NCI-H82 (cell line): ENCODE data around the gene VCP.
A peak's percentile ranks its signal among the peaks of the same experiment; 100 is the strongest.

Experiments used
- DNase-seq: peaks from one replicate; lab custom pipeline; 2025; lab: John Stamatoyannopoulos, UW

Gene VCP

DNA sequence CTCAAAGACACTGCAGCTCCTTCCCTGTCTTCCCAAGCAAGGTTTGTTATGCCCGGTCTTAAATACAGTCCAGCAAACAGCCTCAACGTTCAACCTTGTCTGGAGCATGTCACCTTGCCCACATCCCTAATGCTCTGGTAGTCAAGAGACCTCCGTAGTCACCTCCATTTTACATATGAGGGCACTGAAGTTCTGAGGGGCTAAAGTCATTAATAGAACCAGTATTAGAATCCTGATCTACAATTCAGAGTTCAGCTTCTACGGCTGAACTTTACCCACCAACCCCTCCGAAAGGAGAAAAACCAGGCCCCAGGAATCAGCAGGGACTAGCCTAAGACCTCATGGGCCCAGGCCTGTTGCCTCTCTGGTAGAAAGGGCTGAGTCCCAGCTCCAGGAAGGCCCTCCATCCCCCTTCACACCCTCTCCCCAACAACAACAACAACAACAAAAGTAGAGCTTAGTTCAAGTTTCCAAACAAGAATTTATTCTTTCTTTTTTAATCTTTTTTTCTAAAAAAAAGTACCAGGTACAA, 31.3 kb upstream of the VCP start:
- DNase-seq, result no peak

DNA sequence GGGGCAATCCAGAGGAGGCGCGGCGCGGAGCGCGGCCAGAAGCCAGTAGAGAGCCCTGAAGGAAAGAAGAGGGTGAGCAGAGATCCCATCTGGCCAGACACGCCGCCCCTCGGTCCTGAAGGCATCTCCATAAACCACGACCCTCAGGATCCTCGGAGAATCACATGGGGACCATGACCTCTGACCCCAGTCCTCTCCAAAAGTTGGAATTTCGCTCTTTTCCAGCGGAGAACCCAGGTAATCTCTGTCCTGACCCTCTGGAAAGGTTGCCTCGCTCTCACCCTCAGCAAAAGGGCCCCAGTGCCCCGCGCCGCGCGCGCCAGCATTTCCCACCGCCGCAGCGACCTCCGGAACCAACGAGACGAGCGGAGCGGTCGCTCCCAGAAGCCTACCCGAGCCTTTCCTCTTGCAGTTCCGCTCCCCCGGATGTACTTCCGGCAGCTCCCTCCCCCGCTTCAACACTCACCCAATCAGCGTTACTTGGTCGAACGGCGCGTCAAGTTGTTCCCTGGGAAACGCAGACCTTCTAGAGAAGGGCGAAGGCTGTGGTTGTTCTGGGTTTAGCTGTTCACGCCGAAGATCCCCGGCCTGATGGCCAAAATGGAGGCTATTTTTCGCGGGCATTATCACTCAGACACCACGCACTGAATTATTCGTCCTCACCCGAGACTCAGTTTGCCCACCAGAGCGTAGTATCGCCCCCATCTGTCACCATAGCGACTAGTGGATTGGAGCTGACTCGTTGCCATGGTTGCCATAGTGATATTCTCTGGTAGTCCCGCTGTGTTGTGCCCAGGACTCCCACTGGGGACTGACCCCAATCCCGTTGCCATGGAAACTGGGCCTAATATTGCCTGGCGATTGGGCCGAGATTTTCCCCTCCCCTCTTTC, 30.6 kb upstream of the VCP start, which contains the start of gene STOML2:
STOML2 (minus strand) TSS at position 363 of the 891 bp plus-strand sequence; CDS start at position 326, 37 bp downstream.
- DNase-seq, result peak; percentile 95

DNA sequence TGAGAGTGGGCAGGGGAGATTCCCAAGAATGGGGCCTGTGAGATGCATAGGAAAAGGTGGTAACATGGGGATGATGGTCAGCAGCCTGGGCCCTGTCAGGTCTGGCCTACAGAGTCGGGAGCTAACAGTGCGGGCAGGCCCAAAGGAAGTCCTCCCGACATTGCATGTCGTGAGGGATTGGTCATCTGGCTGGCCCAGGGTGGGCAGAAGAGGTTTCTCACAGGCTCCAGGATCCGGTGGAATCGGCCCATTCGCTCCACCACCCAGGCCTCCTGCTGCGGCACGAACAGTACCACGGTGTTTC, 30.0 kb upstream of the VCP start:
- no peak for DNase-seq

DNA sequence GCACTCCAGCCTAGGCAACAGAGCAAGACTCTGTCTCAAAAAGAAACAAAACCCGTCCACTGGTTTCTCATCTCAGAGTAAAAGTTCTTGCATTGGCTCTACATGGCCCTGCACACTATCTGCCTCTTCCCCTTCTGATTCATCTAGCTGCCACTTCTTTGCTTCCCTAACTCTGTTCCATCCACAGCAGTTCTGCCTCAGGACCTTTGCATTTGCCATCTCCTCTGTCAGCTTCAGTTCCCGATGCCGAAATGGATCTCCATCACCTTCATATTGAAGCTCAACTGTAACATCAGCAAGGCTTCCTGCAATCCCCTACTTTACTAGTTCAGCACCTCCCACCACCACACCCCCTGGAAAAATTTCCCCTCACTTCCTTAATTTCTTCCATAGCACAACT, 25.1 kb upstream of the VCP start:
- DNase-seq, result no peak

DNA sequence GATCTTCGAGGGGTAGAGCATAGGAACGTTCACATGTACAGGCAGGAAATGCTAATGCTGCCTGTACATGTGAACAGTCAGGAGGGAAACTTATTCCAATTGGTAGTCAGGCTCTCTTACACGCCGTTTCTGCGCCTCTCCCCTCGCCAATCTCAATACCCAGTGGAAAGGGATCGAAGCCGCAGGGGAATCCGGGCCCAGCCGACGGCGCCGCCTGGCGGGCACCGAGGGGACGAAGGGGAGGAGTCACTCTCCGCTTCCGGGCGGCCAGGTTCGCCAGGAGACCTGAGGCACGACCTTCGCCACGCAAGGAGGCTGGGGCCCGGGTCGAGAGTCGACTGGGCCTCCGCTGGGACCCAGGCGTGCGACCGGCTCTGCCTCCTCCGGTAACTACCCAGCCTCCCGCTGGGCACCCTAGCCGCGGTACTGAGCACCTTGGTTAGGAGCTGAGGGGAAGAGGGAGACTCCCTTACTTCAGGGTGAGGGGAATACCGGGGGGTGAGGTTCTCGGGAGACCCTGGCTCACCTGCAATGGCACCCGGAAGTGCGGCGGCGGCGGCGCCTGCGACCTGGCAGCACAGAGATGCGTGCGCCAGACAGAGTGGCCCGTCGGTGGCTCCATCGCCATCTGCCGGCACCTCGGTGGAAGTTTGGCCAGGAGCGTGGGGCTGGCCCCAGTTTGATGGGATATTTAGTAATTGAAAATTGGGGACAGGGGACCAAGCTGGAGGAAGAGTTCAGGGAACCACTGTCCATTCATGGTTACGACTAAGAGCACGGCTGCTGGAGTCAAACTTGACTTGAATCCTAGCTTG, 23.8 kb upstream of the VCP start, which contains the start of gene PIGO:
PIGO (minus strand) TSS at position 557 of the 815 bp plus-strand sequence. CDS start 1,026 bp downstream, outside the sequence.
- DNase-seq, result peak; percentile 87

DNA sequence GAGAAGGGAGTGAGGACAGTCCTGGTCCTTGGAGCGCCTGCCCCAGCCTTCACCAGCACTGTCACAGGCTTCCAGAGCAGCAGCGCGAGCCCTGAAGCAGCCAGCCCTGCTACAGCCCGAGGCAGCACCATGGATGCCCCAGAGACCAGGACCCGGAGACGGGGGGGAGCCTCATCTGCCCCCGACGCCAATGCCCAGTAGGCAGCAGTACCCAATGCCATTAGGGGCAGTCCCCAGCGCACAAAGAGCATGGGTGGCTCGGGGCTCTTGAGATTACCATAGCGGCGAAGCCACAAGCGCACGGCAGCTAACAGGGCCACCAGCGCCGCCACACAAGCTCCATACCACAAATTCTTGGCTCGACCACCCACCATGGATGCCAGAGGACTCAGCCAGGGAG, 19.1 kb upstream of the VCP start:
- no peak for DNase-seq

DNA sequence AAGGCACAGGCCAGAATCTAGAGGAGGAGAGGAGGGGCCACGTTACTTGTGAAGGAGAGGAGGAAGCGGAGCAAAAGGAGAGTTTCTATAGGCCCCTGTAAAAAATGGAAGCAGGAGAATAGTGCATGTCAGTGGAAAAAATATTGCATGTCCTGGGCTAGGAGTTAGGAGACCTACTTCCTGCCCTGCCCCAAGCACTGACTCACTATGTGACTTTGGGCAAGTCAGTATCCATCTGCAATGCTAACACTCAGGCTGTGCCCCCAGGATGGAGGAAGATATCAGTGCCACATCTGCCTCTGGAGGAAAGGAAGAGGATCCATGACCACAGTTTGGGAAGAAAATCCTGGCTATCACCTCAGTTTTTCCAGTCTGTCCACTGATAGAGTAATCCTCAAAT, 17.0 kb upstream of the VCP start:
- DNase-seq, result no peak

DNA sequence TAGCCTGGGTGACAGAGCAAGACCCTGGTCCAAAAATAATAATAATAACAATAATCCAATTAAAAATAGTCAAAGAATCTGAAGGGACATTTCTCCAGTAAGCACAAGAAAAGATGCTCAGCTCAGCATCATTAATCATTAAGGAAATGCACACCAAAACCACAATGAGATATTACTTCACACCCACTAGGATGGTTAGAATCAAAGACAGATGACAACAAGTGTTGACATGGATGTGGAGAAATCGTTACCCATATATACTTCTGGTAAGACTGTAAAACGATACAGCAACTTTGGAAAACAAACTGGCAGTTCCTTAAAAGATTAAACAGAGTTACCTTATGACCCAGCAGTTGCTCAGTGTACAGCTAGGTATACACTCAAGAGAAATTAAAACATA, 12.7 kb upstream of the VCP start:
- DNase-seq, result no peak

DNA sequence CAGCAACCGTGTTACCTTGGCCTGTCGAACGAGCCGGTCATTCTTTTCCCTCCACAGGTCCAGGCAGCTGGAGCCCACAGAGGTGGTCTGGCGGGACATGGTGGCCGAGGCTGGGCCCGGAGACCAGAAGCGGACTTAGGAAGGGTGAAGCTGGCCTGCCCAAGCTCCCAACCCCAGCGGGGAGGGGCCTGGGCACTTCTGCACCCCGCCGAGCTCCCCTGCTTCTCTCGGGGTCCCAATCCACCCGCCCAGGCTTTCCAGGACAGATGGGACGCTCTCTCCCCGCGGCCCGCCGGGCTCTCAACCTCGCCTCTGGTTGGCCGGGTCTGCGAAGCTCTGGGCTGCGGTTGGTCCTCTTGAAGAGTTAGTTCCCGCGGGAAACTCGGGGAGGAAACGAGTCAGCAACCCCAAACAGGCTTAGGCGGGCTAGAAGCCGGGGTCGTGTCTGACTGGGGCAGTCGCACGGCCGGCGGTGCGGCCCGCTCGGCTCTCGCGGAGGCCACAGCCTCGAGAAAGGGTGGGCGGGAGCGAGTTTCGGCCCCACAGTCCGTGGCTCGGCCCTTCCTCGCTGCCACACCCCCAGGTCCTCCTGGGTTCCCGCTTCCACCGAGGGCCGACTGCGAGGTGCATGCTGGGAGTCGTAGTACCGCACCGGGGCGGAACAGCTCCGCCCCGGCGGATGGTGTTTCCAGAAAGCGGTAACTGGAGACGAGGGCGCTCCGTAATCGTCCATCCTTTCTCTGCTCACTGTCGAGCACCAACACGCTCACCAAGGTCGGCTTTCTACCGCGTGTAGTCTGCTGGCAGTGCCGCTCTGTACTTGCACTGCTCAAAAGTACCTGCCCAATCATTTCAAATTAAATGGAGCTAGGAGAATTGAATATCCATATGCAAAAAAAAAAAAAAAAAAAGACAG, 7.3 kb upstream of the VCP start, which contains the start of gene FANCG:
FANCG (minus strand) TSS at position 517 of the 916 bp plus-strand sequence; CDS start at position 99, 418 bp downstream.
- DNase-seq, result peak; percentile 94

DNA sequence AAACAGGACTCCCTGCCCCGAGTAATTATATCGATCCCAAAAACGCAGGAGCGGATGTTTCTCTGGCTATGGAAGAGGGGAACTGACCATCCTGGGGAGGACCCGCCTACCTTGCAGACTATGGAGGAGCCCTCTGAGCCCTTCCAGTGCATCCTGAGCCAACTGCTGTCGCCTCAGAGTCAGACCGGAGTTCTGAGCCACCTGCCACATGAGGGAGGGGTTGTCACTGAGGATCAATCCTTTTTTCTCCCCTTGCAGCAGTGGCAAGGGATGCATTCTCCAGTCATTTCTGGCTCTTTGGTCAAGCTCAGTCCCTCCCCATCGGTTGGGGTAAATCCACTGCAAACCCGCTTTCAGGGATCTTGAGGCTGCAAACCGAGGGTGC, 6.6 kb upstream of the VCP start:
- peak; percentile 65 for DNase-seq

DNA sequence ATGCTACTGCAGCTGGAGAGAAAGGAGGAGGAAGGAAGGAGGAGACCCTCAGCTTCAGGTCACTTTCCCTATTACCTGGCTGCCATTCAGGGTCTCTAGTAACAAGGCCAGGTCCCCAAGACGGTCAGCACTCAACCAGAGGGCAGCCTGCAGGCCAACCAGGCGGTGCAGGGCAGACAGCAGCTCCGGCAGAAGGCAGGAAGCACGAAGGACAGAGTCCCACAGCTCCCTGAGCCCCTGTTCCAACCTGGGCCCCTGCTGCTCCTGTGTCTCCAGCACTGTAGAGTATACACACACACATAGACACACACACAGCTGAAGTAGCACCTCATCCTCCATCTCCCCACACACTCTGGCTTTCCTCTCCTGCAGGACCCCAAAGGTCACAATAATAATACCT, 5.6 kb upstream of the VCP start:
- DNase-seq, result no peak

DNA sequence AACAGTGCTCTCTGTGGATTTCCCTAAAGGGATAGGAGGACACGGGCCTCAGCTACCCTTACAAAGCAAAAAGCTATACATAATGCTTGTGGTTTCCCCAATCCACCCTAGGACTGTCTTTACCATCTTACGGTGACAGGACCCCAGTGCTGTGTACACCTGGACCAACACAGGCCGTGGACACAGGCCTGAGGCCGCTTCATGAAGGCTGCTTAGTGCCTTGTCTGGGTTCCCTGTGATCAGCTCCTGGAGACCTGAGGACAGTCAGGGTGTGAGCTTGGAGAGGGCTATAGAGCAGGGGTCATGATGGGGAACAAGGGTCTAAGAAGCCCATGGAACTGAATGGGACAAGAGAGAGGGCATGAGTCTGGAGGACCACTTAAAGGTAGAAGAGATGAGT, 4.4 kb upstream of the VCP start:
- no peak for DNase-seq

DNA sequence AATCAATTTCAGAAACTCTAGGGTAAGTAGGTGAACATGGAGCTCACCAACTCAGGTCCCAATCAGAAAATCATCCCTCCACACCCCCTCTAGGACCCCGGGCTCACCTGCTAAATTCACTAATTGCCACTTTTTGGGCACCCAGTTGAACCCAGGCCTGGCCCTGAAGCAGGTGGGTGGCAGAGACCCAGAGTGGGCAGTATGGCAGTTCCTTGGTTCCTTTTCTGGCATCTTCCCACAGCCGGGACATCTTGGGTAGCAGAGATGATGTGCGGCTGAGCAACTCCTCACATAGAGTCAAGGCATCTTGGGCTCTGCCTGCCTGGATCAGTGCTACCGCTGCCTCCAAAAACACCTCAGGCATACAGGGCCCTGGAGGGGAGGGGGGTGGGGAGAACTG, 2.9 kb upstream of the VCP start:
- DNase-seq, result no peak

DNA sequence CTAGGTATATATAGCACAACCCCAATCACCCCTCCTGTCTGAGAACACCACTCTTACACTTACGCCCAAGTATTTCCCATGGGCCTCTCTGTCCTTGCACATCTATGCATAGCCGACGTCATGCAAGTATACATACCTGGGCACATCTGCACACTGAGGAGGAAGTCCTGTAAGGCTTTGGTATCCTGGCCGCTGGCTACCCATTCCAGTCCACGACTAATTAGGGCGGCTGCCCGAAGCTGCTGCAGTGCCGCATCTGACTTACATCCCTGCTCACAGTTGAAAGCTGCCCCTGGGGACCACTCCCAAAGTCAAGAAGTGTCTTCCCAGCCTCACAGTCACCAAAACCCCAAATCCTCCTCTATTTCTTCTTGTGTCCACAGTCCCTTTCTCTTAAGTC, 2.4 kb upstream of the VCP start:
- no peak for DNase-seq

DNA sequence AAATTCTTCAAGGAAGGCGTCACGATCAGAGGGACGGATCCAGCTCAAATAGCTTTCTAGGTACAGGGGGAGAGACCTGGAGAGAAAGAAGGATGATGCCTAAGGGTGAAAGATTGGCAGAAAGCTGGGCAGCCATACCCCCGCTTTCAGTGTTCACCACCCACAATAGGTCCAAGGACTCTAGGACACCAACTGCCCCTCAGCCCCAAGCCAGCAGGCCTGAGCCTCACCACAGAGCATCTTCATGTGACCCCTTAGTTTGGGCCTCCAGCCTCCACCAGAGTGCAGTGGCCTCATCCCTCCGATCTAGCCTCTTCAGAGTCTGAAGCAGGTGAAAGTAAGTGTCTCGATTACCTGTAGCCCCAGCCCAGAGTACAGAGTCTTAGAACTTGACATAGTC, 1.7 kb upstream of the VCP start:
- DNase-seq, result no peak

DNA sequence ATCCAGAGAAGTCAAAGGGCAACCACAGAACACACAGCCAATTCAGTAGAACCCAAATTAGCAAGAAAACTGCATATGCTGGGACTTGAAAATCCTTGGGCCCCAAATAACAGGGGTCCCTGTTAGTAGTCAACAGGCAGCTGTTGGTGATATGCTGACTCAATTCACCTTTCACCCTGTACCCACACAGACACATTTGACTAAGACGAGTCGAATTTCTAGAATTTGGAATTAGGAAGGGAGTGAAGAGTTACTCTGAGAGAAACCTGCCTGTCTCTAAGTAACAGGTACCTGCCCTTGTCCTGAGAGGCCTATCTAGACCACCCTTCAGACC, 821 bp upstream of the VCP start:
- no peak for DNase-seq

DNA sequence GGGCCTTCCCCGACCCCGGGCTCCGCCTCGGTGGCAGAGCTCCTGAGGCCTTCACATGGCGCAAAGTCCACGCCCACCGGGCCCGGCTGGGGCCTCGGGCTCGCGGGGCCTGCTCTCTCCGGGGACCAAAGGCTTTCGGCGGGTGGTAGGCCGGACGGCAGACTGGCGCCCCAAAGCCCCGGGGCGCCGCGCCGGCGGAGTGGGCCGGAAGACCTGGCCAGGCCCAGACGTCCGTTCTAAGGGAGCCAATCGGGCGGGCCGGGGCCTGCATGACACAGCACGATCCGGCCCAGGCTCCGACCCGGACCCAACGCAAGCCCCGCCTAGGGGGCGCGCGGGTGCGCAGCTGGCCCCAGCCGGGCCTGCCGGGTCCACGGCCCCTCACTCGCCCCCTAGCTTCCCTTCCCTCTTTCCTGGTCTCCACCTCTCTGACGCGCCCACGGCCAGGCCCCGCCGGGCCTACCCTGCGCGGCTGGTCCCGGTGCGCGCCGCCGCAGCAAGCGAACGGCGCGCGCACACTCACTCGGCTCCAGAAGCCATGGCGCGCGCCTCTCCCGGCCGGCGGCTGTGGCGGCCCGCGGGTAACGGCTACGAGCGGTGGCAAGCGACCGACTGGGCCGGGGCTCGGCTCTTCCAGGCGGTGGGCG, 488 bp downstream of the VCP start:
- peak; percentile 82 for DNase-seq

DNA sequence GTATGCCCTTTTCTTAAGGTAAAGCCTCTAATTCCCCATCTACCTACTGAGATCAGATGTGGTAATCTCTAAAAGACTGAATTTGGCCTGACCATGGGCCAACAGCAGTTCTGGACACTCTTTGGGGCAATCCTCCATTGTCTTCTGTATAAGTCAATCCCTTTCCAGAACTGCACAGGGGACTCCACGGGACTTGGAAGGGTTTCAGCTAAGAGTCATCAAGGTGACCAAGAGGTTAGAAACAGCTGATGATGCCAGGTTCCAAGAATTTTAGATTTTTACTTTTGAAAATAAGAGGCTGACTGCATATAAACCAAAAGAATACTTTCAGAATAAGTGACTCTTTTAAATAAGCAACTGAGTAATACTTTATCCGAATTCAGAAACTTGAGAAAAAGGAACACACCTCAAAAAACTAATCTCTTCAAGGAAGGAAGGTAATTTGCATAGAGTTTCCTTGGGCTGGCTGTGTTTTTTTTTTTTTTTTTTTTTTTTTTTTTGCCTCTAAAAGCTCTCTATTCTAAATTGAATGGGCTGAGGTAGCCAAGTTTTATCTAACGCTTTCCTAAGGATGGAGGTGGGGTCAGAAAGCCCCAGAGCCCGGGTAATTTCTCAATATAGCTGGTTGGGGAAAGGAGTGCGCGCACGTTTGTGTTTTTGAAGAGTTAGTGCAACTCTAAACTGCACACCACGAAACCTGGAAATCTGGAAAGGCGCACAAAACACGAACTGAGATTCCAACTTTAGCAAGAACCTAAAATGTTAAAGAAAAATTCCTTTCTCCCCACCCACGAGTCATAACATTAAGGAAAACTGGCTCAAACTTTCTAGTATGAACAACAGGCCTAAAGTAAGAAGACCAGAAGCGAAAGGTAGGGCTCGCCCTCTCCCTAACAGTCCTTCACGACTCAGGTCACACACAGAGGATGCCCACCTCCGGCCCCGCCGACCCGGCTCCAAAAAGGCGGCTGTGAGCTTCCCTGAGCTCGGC, 1.3 kb downstream of the VCP start:
- DNase-seq, result no peak

DNA sequence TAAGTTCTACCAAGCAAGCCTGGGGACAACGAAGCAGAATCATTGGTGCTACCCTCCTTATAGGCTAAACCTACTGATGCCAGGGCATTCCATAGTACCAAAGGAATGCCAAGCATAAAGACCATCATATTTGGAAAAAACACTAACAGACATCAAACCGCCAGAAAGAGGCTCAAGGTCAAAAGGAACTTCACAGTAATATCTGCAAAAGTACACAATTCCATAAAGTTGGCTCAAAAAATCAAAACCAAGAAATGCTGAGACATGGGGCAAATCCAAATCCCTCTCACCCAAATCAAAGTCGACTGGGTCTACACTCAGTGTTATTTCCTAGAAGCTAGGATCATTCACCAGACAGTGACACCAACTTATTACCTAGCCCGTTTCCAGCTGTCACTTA, 3.4 kb downstream of the VCP start:
- no peak for DNase-seq

DNA sequence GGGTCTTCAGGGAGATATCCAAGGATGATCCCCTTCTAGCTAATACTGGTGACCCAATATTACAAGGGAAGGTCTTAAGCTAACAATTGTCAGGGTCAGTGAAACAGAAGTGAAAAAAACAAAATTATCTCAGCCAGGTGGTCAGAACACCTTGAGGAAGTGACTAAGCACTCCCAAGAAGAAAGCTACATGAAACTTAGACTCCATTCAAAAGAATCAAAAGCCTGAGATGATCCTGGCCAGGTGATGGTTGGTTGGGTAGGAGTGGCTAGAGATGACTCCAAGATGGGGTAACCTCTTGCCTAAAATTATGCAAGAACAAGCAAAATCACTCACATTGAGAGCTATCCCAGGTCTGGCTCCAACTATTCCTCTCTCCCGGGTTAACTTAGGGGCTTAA, 5.4 kb downstream of the VCP start:
- DNase-seq, result no peak
